Fibroblast of lung (primary cell): ENCODE measurements around the gene RNF157.

Source experiments
- CTCF ChIP-seq, 2 donors: IDR thresholded peaks in 1 of 2; conservative IDR thresholded peaks in 1 of 2; 1 replicate in 1 of 2; 2 replicates in 1 of 2; pipeline ENCODE4 v1.5.1; 2011 to 2012; ENCODE audit warnings: low read length in 2 of 2, control low read depth in 1 of 2, inconsistent platforms in 1 of 2, low read depth in 1 of 2, mild to moderate bottlenecking in 1 of 2
- EZH2 ChIP-seq: IDR thresholded peaks from 2 replicates; pipeline ENCODE4 v1.5.1; 2012; ENCODE audit warnings: low read length, control low read depth, mild to moderate bottlenecking; ENCODE audit errors: missing control alignments

GRCh38 chr17:76152591-76152990 is 87.7 kb downstream of the RNF157 start:
- TF ChIP-seq CTCF (conservative IDR thresholded peaks at IDR 0.05 in 1 of 2, IDR thresholded peaks at IDR 0.05 in 1 of 2; ENCODE audit: low read depth in 1 of 2, low read length in 2 of 2): no peak
- no peak for TF ChIP-seq EZH2
